D341Med (cell line): Measurements from ENCODE around the gene PDE6B.
"Not testable (repeated sequence)": the region's sequence is repeated elsewhere in the genome, so short reads cannot be mapped to it uniquely, and the experiment has no call there.

ENCODE experiments used
- DNase-seq: peaks from one replicate; pipeline ENCODE4 v3.0.0; 2012; ENCODE audit warnings: low spot score

PDE6B gene

GRCh38 chr4:622071-622995, 3.0 kb upstream of the PDE6B start:
- no peak for DNase-seq

- no peak for DNase-seq
Measured at GRCh38 chr4:622996-623913, 2.1 kb upstream of the PDE6B start.

DNA sequence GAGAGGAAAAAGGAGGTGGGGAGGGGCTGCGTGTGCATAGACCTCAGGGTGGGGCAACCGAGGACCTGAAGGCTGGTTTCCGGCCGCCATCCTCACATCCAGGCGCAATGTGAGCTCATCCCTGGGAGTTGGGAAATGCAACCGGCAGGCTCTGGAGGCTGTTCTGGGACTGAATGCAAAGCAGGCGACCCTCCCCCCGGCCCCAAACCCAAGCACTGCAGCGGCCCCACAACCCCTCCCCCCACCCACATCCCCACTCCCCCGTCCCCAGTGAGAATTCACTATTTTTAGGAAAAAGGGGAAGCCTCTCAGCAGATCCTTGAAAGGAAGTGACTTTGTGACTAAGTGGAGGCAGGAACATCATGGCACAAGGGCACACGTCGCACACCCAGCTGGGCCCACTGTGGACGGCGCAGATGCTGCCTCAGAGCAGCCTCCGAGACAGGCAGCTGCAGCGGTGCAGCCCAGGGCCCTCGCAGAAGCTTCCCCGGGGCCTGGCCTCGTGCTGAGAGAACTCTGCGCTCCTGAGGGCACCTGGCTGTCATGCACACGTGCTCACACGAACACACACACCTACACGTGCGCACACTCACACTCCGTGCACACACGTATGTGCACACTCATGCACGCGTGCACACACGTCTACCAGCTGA, 1.3 kb upstream of the PDE6B start:
- peak; percentile 25 for DNase-seq

DNA sequence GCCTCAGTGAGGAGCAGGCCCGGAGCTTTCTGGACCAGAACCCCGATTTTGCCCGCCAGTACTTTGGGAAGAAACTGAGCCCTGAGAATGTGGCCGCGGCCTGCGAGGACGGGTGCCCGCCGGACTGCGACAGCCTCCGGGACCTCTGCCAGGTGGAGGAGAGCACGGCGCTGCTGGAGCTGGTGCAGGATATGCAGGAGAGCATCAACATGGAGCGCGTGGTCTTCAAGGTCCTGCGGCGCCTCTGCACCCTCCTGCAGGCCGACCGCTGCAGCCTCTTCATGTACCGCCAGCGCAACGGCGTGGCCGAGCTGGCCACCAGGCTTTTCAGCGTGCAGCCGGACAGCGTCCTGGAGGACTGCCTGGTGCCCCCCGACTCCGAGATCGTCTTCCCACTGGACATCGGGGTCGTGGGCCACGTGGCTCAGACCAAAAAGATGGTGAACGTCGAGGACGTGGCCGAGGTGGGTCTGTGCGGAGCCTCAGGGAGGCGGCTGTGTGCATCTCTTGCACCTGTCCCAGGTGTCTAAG, 323 bp downstream of the PDE6B start:
- no peak for DNase-seq

- peak; percentile 19 for DNase-seq
Measured at GRCh38 chr4:626201-627091, 1.1 kb downstream of the PDE6B start.

DNA sequence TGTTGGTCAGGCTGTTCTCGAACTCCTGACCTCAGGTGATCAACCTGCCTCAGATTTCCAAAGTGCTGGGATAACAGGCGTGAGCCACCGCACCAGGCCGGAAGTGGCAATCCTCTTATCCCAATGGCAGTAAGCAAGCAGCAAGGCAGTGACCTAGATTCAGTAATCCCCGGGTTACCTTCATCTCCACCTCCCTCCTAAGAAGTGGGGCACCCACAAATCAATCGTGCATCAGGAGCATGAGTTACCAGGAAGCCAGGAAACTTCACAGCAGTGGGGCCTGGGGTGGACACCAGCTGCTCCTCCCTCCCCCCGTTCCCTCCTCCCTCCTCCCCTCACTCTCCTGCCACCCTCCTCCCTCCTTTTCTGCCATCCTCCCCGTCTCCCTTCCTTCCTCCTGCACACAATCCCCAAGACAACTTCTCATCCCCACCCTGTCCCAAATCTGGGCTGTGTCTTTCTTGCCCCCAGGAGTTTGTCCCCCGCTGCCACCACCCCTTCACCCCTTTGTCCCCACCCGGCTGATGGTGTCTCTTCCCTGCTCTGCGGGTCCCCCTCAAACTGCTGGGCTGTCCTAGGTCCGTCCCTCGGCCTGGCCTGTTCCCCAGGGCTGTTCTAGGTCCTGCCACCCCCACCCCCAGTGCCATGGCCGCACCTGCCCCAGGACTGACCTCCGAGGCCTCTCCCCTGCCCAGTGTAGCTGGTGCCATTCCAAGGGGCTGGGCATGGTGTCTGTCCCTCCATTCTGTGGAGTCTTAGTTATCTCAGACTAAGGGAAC, 2.2 kb downstream of the PDE6B start:
- peak; percentile 21 for DNase-seq

GRCh38 chr4:628311-628741, 3.0 kb downstream of the PDE6B start:
- no peak for DNase-seq

GRCh38 chr4:628821-629635, 3.7 kb downstream of the PDE6B start:
- DNase-seq = peak; percentile 30

DNA sequence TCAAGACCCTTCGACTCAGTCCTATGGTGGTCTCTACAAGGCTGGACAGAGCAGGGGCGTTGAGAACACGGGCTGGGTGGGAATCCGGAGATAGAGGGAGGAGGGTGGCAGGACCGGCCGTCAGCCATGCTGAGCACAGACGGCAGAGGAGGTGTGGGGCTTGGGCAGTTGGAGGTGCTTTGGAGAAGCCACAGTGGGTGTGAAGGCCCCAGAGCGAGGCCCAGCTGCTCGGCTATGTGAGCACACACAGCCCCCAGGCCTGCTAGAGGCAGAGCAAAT, 4.2 kb downstream of the PDE6B start:
- peak; percentile 25 for DNase-seq

DNA sequence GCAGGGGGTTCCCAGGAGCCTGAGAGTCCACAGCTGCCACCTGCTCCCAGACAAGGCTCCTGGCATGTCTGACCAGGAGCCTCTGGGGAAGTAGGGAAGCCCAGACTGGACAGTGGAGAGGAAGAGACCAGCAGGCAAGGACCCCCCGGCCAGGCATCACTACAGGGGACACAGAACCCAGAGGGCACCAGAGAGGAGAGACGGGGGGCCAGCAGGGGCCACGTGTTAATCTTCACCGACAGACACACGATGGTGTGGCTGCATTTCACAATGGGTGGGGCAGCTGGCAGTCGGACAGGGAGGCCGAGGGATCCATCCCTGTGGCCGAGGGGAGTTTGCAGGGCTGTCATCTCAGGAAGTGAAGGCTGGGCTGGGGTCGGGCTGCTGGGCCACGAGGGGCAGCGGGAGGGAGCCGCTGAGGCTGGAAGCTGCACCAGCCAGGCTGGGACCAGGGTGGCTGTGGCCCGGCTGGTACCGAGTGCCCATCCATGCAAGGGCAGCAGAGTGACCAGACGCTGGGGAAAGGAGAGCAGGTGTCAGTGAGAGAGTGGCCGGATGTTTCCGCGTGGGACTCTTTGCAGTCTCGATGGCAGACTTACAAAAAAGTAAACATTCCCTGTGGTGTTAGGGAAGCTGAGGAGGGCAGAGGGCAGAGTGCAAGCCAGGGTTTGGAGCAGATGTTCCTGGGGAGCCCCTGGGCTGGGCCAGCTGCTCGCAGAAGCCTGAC, 4.7 kb downstream of the PDE6B start:
- peak; percentile 22 for DNase-seq

DNA sequence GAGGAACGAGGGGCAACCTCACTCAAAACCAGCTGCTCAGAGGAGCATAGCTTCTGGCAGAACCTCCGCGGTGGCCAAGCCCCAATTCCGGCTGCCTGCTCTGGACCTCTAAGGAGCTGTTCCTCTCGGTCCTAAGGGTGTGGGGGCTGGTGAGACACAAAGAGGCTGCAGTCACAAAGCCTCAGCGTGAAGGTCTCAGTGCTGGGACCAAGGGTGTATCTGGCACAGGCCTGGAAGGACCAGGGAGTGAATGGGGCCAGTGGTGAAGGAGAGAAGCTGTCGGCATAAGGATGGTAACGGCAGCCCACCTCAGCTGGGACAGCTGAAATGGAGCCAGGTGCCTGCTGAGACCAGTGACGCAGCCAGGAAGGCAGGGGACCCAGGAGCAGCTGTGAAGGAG, 5.3 kb downstream of the PDE6B start:
- DNase-seq = peak; percentile 21

GRCh38 chr4:632196-632790, 6.9 kb downstream of the PDE6B start:
- DNase-seq = no peak

- DNase-seq = no peak
Measured at GRCh38 chr4:632926-633325, 7.6 kb downstream of the PDE6B start.

- DNase-seq = peak; percentile 20
Measured at GRCh38 chr4:633406-633805, 8.0 kb downstream of the PDE6B start.

GRCh38 chr4:633976-634598, 8.7 kb downstream of the PDE6B start:
- DNase-seq = peak; percentile 28

- DNase-seq = no peak
Measured at GRCh38 chr4:634599-634985, 9.2 kb downstream of the PDE6B start.

DNA sequence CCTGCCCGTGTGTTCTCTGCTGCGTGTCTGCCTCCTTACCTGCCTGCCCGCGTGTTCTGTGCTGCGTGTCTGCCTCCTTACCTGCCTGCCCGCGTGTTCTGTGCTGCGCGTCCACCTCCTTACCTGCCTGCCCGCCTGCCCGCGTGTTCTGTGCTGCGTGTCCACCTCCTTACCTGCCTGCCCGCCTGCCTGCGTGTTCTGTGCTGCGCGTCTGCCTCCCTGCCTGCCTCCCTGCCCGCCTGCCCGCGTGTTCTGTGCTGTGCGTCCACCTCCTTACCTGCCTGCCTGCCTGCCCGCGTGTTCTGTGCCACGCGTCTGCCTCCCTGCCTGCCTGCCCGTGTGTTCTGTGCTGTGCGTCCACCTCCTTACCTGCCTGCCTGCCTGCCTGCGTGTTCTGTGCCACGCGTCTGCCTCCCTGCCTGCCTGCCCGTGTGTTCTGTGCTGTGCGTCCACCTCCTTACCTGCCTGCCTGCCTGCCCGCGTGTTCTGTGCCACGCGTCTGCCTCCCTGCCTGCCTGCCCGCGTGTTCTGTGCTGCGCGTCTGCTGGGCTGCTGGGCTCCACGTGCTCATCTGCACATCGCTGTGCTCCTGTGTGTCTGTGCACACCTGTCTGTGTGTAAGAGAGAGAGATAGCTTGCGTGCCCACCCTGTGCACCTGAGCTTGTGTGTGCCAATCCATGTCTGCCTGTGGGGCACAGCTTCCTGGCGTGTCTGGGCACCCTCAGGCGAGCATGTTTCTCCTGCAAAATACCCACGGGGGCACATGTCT, 9.9 kb downstream of the PDE6B start:
- not testable (repeated sequence) for DNase-seq
